Measurements from ENCODE around the gene EDEM2.

DNA sequence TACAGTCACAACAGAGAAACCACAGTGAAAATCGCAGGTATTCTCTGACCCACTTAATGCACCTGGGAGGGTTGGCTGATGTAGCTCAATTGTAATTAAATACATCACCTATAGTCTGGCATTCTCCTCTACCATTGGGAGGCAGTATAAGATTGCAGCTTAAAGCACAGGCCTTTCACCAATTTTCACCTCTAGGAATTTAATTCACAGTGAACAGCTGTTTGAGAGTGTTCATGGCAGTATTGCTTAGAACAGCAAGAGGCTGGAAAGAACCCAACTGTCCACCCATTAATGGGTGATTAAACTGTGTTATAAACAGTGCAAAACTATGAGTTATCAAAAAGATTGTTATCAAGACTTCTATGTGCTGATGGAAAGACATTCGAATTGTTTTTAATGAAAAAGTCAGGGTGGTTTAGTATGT lies 2.0 kb downstream of the EDEM2 start:
- TF ChIP-seq POLR2AphosphoS5 (IDR thresholded peaks at IDR 0.05; ENCODE audit: low read depth, low read length) (no peak), TAF1 (IDR thresholded peaks at IDR 0.05; ENCODE audit: borderline replicate concordance, low read depth, low read length) (no peak)
